ENCODE measurements around the gene DPEP3. TPM values are rescaled to one million over a fixed set of nuclear protein-coding genes. Genes with fewer than 3 reads are reported as not detected.

Gene DPEP3
- total RNA-seq, 6 donors from 2014 or later, result 0.15 to 1.0 (median 0.30) TPM; not detected in 2

- no peak for ATAC-seq (ENCODE audit: low FRiP score in 2 of 2)
- Histone ChIP-seq H3K27ac (peak overlapping the region in 1 of 4 donors; percentile 14), H3K4me1 (peaks cover 8 to 15% (median 11%) of the 10 kb centered on the region in 4 donors), H3K27me3 (no peaks in the 10 kb centered on the region), H3K4me3 (no peak overlapping the region), H3K9me3 (no peaks in the 10 kb centered on the region), H3K36me3 (peaks cover 21 to 99% (median 70%) of the 10 kb centered on the region in 4 donors)
- WGBS, 2 donors, result 89 to 92% methylated on average over 4 to 10 of the region's 10 CpGs
- TF ChIP-seq POLR2A (IDR thresholded peaks at IDR 0.05), result no peak
- no peak for TF ChIP-seq EP300 (IDR thresholded peaks at IDR 0.05)
- TF ChIP-seq CTCF (IDR thresholded peaks at IDR 0.05), result no peak
- no peak for TF ChIP-seq POLR2AphosphoS5 (IDR thresholded peaks at IDR 0.05)
- no peak for DNase-seq
Measured at GRCh38 chr16:67954421-67955196, 25.7 kb downstream of the DPEP3 start.

GRCh38 chr16:67953641-67954375, 26.5 kb downstream of the DPEP3 start:
- no peak for DNase-seq
- Histone ChIP-seq H3K36me3 (peaks cover 29 to 99% (median 74%) of the 10 kb centered on the region in 4 donors), H3K27ac (peak overlapping the region in 1 of 4 donors; percentile 14), H3K27me3 (no peaks in the 10 kb centered on the region), H3K4me1 (peaks cover 2 to 8% (median 4%) of the 10 kb centered on the region in 4 donors), H3K4me3 (no peak overlapping the region), H3K9me3 (no peaks in the 10 kb centered on the region)
- TF ChIP-seq EP300 (IDR thresholded peaks at IDR 0.05) (no peak), CTCF (IDR thresholded peaks at IDR 0.05) (no peak), POLR2A (IDR thresholded peaks at IDR 0.05) (no peak)
- no peak for ATAC-seq (ENCODE audit: low FRiP score in 2 of 2)
- 79 to 90% methylated on average over 3 to 8 of the region's 8 CpGs for WGBS, 2 donors

- Histone ChIP-seq H3K9me3 (no peaks in the 10 kb centered on the region), H3K4me1 (no peaks in the 10 kb centered on the region), H3K4me3 (no peak overlapping the region), H3K27me3 (no peaks in the 10 kb centered on the region), H3K27ac (peak overlapping the region in 1 of 4 donors; percentile 32), H3K36me3 (peaks cover 37 to 99% (median 87%) of the 10 kb centered on the region in 4 donors)
- WGBS, 2 donors, result 75 to 86% methylated on average over 12 of the region's 12 CpGs
- DNase-seq, result no peak
- TF ChIP-seq EP300 (IDR thresholded peaks at IDR 0.05), result no peak
- no peak for TF ChIP-seq POLR2A (IDR thresholded peaks at IDR 0.05)
- TF ChIP-seq CTCF (IDR thresholded peaks at IDR 0.05), result no peak
- TF ChIP-seq POLR2AphosphoS5 (IDR thresholded peaks at IDR 0.05), result no peak
- peak in 1 of 2 donors; percentile 6 for ATAC-seq (ENCODE audit: low FRiP score in 2 of 2)
Measured at GRCh38 chr16:67951485-67951884, 28.8 kb downstream of the DPEP3 start.

- no peaks in the 10 kb centered on the region for H3K9me3 ChIP-seq
- TF ChIP-seq EP300 (IDR thresholded peaks at IDR 0.05) (no peak), CTCF (IDR thresholded peaks at IDR 0.05) (no peak), POLR2A (IDR thresholded peaks at IDR 0.05) (no peak), POLR2AphosphoS5 (IDR thresholded peaks at IDR 0.05) (no peak)
- no peaks in the 10 kb centered on the region for H3K4me1 ChIP-seq
- peaks cover 46 to 99% (median 90%) of the 10 kb centered on the region in 4 donors for H3K36me3 ChIP-seq
- H3K27me3 ChIP-seq, result no peaks in the 10 kb centered on the region
- ATAC-seq (ENCODE audit: low FRiP score in 2 of 2) (no peak), DNase-seq (peak in 1 of 2 donors; percentile 41)
- WGBS, 2 donors, result 79 to 90% methylated on average over 6 to 8 of the region's 16 CpGs
- H3K27ac ChIP-seq, result no peak overlapping the region
- H3K4me3 ChIP-seq, result no peak overlapping the region
Measured at GRCh38 chr16:67950335-67950843, 29.9 kb downstream of the DPEP3 start.
